AG10803 (cell line): ENCODE results near the gene LPP.
A peak's percentile ranks its signal among the peaks of the same experiment; 100 is the strongest.

Experiments
- DNase-seq: peaks from one replicate; pipeline ENCODE4 v3.0.0; 2010; ENCODE audit warnings: low read depth
- H3K4me3 ChIP-seq: 2 replicates; pipeline ENCODE4 v1.5.1; 2011; ENCODE audit warnings: mild to moderate bottlenecking, low read length, control low read depth
- CTCF ChIP-seq: conservative IDR thresholded peaks from 2 replicates; pipeline ENCODE4 v1.5.1; 2011; ENCODE audit warnings: mild to moderate bottlenecking, low read length, control low read depth, inconsistent platforms

The LPP gene

DNA sequence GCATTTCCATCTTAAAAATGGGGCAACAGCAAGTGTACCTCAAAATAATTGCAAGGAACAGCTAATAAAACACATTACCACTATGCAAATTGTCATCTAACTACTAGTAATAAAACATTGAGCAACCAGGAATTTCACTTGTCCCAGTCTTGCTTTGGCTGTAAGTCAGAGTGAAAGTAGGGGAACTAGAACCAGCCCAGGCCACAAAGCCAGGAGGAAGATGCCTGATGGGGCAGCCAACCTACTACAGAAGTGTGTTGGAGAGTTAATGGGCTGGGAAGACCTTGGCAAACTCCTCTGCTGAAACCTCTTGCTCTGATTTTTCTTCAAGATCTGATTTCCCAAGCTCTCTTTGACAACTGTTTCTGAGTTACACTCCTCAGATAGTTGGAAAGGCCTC, 40.2 kb upstream of the LPP start:
- H3K4me3 ChIP-seq = no peak overlapping the region
- DNase-seq = no peak
- TF ChIP-seq CTCF = no peak

DNA sequence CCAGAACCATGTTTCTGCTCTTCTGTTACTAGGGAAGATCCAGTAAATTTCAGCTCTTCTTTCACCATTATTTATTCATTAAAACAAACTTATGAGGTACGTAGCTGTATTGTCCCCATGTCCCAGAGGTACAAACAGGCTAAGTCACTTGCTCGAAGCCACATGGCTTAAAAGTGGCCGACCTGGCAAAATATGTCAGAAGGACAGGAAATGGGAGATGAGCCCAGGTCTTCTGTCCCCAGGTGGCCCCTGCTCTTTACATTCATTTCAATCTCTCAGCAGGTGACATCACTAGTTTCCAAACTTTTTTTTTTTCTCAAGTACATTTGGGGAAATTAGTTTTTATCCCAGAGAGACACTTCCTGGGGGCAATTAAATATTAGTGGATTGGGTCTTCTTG, 34.1 kb upstream of the LPP start:
- TF ChIP-seq CTCF = no peak

DNA sequence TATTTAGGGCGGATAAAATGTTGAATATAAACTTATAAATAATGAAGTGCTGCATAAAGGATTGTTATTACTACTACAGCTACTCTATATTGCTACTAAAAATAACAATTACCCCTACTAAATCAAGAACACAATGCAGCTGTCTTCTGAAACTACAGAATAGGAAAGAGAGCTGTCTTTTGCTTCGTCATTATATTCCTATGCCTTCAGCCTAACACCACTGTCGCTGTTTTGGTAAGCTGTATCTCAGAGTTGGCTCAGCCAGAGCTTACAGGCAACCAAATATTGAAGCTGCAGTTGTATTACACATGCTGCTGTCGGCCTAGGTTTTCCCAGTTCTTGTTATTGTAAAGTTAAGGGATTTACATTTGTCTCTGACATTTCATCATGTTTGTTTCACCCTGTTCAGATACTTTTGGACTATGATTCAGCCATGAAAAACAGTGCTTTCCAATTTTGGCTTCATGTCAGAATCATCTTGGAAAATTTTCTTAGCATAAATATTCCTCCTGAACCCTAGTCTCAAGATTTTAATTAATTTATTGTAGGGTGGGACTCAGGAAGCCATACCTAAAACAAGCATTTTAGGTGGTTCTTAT, 31.3 kb upstream of the LPP start:
- TF ChIP-seq CTCF = no peak
- DNase-seq = no peak
- H3K4me3 ChIP-seq = no peak overlapping the region

More for the DNA sequence above, 34.1 kb upstream of the LPP start:
- DNase-seq = no peak
- H3K4me3 ChIP-seq = no peak overlapping the region

DNA sequence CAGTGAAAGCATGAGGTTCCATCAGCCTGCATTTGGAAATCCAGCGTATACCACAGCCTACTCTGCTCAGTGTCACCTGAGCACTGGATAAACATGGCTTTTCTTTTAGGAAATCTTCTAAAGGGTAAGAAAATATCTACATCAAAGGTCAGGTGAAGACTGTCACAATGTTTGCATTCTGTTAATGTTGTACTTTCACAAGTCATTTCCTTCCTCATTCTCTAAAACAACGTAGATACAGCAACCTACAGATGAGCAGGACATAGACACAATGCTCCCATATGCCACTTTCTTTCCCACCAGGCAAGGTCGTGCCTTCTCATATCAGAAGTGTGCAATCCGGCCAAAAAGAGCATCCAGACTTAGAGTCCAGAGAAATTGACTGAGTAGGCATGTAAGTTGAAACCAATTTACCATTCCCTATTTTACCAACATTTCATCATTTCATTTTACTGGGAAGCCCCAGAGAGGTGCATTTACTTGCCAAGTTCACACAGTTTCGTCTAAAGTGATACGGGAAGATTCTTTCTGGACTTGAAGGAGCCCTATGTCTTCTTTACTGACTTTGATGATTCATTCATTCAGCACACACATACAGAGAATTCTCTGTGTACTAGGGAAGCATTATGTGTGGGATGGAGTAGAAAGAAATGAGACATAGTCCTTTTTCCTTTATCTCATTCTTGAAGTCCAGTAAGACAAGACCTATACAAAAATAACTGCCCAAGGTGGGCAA, 30.6 kb upstream of the LPP start:
- H3K4me3 ChIP-seq = no peak overlapping the region
- DNase-seq = no peak

GRCh38 chr3:188124184-188124583, 29.8 kb upstream of the LPP start:
- no peak for TF ChIP-seq CTCF
- peak; percentile 13 for DNase-seq
- H3K4me3 ChIP-seq = no peak overlapping the region

More for the DNA sequence above, 30.6 kb upstream of the LPP start:
- no peak for TF ChIP-seq CTCF

- no peak for DNase-seq
- H3K4me3 ChIP-seq = no peak overlapping the region
- no peak for TF ChIP-seq CTCF
These were observed 28.9 kb upstream of the LPP start for GRCh38 chr3:188125076-188125475.

DNA sequence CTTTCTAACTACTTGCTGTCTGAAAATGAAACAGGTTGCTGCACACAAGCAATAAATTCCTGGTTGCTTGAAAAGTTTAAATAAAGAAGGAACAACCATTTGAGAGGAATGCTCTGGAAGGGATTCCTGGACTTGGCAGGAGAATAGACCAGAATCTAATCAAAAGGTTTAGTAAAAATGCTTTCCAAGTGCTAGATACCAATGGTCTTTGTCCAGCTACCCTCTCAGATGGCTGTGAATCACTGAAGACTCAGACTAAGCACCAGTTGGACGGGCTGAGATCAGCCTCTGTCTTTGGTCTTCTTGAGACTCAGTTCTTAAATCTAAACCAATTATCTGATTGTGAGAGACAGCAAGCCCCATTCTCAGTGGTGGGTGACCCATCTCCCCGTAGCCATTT, 27.7 kb upstream of the LPP start:
- peak; percentile 55 for DNase-seq
- no peak overlapping the region for H3K4me3 ChIP-seq
- no peak for TF ChIP-seq CTCF
